HEK293 (cell line): Measurements from ENCODE around the gene MAGI2.

Source experiments
- CTCF ChIA-PET: fragments of 350-600 bp; formaldehyde crosslinking; extraction: SDS; loops from one replicate; lab custom pipeline; 2021; ENCODE audit warnings: antibody characterized with exemption; lab: Yijun Ruan, JAX
- POLR2A ChIA-PET: fragments of 300-600 bp; formaldehyde crosslinking; extraction: SDS; loops from one replicate; lab custom pipeline; 2020; ENCODE audit warnings: antibody characterized with exemption, inconsistent platforms; lab: Yijun Ruan, JAX
- H3K27ac ChIP-seq: fragments of 200-500 bp; sonication (Bioruptor generic); 2 replicates; pipeline ENCODE4 v1.5.1; 2014; ENCODE audit warnings: low read depth, low read length, control low read depth, inconsistent platforms; ENCODE audit errors: extremely low read depth
- H3K36me3 ChIP-seq, 2 experiments: fragments of 200-500 bp in 1 of 2; sonication (Bioruptor generic) in 1 of 2; 1 replicate in 1 of 2; 2 replicates in 1 of 2; pipeline ENCODE4 v1.5.1; 2014 to 2017; ENCODE audit warnings: inconsistent platforms in 2 of 2, low read length in 2 of 2; ENCODE audit not compliant: control insufficient read depth in 2 of 2, insufficient read depth in 1 of 2
- H3K4me1 ChIP-seq: fragments of 200-500 bp; sonication (Bioruptor generic); 2 replicates; pipeline ENCODE4 v1.5.1; 2014; ENCODE audit warnings: mild to moderate bottlenecking, low read length, inconsistent platforms; ENCODE audit not compliant: control insufficient read depth, insufficient read depth
- H3K4me3 ChIP-seq: 2 replicates; pipeline ENCODE4 v1.5.1; 2011; ENCODE audit warnings: low read depth, mild to moderate bottlenecking, control low read depth, low read length, moderate library complexity
- H3K9me3 ChIP-seq: fragments of 200-500 bp; sonication (Bioruptor generic); 2 replicates; pipeline ENCODE4 v1.5.1; 2014; ENCODE audit warnings: low read depth, low read length, inconsistent platforms; ENCODE audit not compliant: control insufficient read depth, insufficient read depth
- KLF9 ChIP-seq: fragments of 450-650 bp; formaldehyde crosslinking; IDR thresholded peaks from 2 replicates; pipeline ENCODE4 v1.5.1; 2016; ENCODE audit warnings: missing biosample characterization, missing genetic modification characterization, low read depth
- REST ChIP-seq: fragments of 450-650 bp; formaldehyde crosslinking; IDR thresholded peaks from 2 replicates; pipeline ENCODE4 v1.5.1; 2016; ENCODE audit warnings: missing biosample characterization, missing genetic modification characterization
- WT1 ChIP-seq: fragments of 450-650 bp; formaldehyde crosslinking; IDR thresholded peaks from 2 replicates; pipeline ENCODE4 v1.5.1; 2016; ENCODE audit warnings: missing biosample characterization, missing genetic modification characterization
- ZBTB49 ChIP-seq: fragments of 450-650 bp; formaldehyde crosslinking; IDR thresholded peaks from 2 replicates; pipeline ENCODE4 v1.5.1; 2016; ENCODE audit warnings: missing biosample characterization, missing genetic modification characterization, low read depth
- ZFHX2 ChIP-seq: fragments of 450-650 bp; formaldehyde crosslinking; conservative IDR thresholded peaks from 2 replicates; pipeline ENCODE4 v1.5.1; 2016; ENCODE audit warnings: missing biosample characterization, missing genetic modification characterization
- ZFP69B ChIP-seq: fragments of 450-650 bp; formaldehyde crosslinking; IDR thresholded peaks from 2 replicates; pipeline ENCODE4 v1.5.1; 2016; ENCODE audit warnings: missing biosample characterization, missing genetic modification characterization
- ZNF114 ChIP-seq: fragments of 450-650 bp; formaldehyde crosslinking; IDR thresholded peaks from 2 replicates; pipeline ENCODE4 v1.5.0; 2017; ENCODE audit warnings: missing biosample characterization, missing genetic modification characterization
- ZNF133 ChIP-seq: fragments of 450-650 bp; formaldehyde crosslinking; IDR thresholded peaks from 2 replicates; pipeline ENCODE4 v1.5.1; 2016; ENCODE audit warnings: missing biosample characterization, missing genetic modification characterization
- ZNF174 ChIP-seq: fragments of 450-650 bp; formaldehyde crosslinking; IDR thresholded peaks from 2 replicates; pipeline ENCODE4 v1.5.0; 2017; ENCODE audit warnings: missing biosample characterization, mild to moderate bottlenecking, missing genetic modification characterization
- ZNF175 ChIP-seq: fragments of 450-650 bp; formaldehyde crosslinking; IDR thresholded peaks from 2 replicates; pipeline ENCODE4 v1.5.1; 2016; ENCODE audit warnings: missing biosample characterization, missing genetic modification characterization
- ZNF335 ChIP-seq: fragments of 450-650 bp; formaldehyde crosslinking; conservative IDR thresholded peaks from 2 replicates; pipeline ENCODE4 v1.5.1; 2016; ENCODE audit warnings: missing biosample characterization, missing genetic modification characterization
- ZNF341 ChIP-seq: fragments of 450-650 bp; formaldehyde crosslinking; IDR thresholded peaks from 2 replicates; pipeline ENCODE4; 2016; ENCODE audit warnings: low read depth, missing biosample characterization, missing genetic modification characterization
- ZNF354C ChIP-seq: fragments of 450-650 bp; formaldehyde crosslinking; IDR thresholded peaks from 2 replicates; pipeline ENCODE4 v1.5.1; 2016; ENCODE audit warnings: missing biosample characterization, missing genetic modification characterization, low read depth, borderline replicate concordance
- ZNF362 ChIP-seq: fragments of 450-650 bp; formaldehyde crosslinking; IDR thresholded peaks from 2 replicates; pipeline ENCODE4 v1.5.1; 2016; ENCODE audit warnings: missing biosample characterization, missing genetic modification characterization
- ZNF37A ChIP-seq: fragments of 450-650 bp; IDR thresholded peaks from 2 replicates; pipeline ENCODE4 v1.5.1; 2018; ENCODE audit warnings: missing biosample characterization, missing genetic modification characterization
- ZNF391 ChIP-seq: fragments of 450-650 bp; formaldehyde crosslinking; IDR thresholded peaks from 2 replicates; pipeline ENCODE4 v1.5.1; 2016; ENCODE audit warnings: low read depth, missing biosample characterization, missing genetic modification characterization, borderline replicate concordance
- ZNF501 ChIP-seq: fragments of 450-650 bp; formaldehyde crosslinking; IDR thresholded peaks from 2 replicates; pipeline ENCODE4 v1.5.1; 2016; ENCODE audit warnings: missing biosample characterization, missing genetic modification characterization
- ZNF560 ChIP-seq: fragments of 450-650 bp; formaldehyde crosslinking; IDR thresholded peaks from 2 replicates; pipeline ENCODE4 v1.5.1; 2017; ENCODE audit warnings: missing biosample characterization, missing genetic modification characterization, borderline replicate concordance
- ZNF580 ChIP-seq: fragments of 450-650 bp; formaldehyde crosslinking; IDR thresholded peaks from 2 replicates; pipeline ENCODE4 v1.5.1; 2016; ENCODE audit warnings: missing biosample characterization, missing genetic modification characterization
- ZNF610 ChIP-seq: fragments of 450-650 bp; formaldehyde crosslinking; IDR thresholded peaks from 2 replicates; pipeline ENCODE4 v1.5.1; 2016; ENCODE audit warnings: missing biosample characterization, missing genetic modification characterization, borderline replicate concordance
- ZNF645 ChIP-seq: fragments of 450-650 bp; formaldehyde crosslinking; IDR thresholded peaks from 2 replicates; pipeline ENCODE4; 2016; ENCODE audit warnings: missing biosample characterization, missing genetic modification characterization
- ZNF654 ChIP-seq: fragments of 450-650 bp; formaldehyde crosslinking; IDR thresholded peaks from 2 replicates; pipeline ENCODE4 v1.5.1; 2016; ENCODE audit warnings: low read depth, missing biosample characterization, missing genetic modification characterization
- ZSCAN18 ChIP-seq: fragments of 450-650 bp; formaldehyde crosslinking; IDR thresholded peaks from 2 replicates; pipeline ENCODE4 v1.5.1; 2016; ENCODE audit warnings: missing biosample characterization, missing genetic modification characterization
- TF ChIP-seq, protein P1 (sequence below): fragments of 450-650 bp; formaldehyde crosslinking; IDR thresholded peaks from 2 replicates; pipeline ENCODE4 v1.5.1; 2016; ENCODE audit warnings: missing biosample characterization, missing genetic modification characterization

Gene MAGI2

GRCh38 chr7:78675511-78675910 lies 778.0 kb downstream of the MAGI2 start:
- no peak overlapping the region for H3K27ac ChIP-seq
- CTCF ChIA-PET = interaction anchor here (0.6 kb wide), 1 partner anchor 449 kb away, joined by 5 read pairs; no protein-coding TSS in a partner anchor
- no peaks in the 10 kb centered on the region for H3K9me3 ChIP-seq
- no peaks in the 10 kb centered on the region for H3K36me3 ChIP-seq
- POLR2A ChIA-PET = no interaction called here
- TF ChIP-seq ZNF335 (tag by site-specific recombination) (no peak), ZNF501 (tag by site-specific recombination) (no peak), ZBTB49 (tag by site-specific recombination) (no peak), ZFP69B (no peak), ZNF133 (tag by site-specific recombination) (no peak), WT1 (tag by site-specific recombination) (no peak), ZNF114 (no peak), REST (tag by site-specific recombination) (no peak), ZNF175 (tag by site-specific recombination) (no peak), KLF9 (no peak), ZNF560 (tag by site-specific recombination) (no peak), ZNF362 (tag by site-specific recombination) (no peak), ZFHX2 (tag by site-specific recombination) (no peak), ZNF37A (tag by site-specific recombination) (no peak), ZNF354C (tag by site-specific recombination) (no peak)
- TF ChIP-seq, all 188 proteins: peak for 0
- Histone ChIP-seq H3K4me1 (no peaks in the 10 kb centered on the region), H3K4me3 (no peak overlapping the region)

DNA sequence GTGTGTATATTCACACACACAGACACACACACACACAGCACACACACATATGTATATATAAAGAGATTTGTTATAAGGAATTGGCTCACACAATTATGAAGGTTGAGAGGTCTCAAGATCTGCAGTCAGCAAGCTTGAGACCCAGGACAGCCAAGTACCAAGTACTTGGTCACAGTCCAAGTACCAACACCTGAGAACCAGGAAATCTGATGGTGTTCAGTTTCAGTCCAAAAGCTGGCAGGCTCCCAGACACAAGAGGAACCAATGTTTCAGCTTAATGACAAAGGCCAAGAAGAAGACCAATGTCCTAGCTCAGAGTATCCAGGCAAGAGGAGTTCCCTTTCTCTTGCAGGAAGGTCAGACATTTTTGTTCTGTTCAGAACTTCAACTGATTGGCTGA lies 780.2 kb downstream of the MAGI2 start:
- no peaks in the 10 kb centered on the region for H3K36me3 ChIP-seq
- H3K9me3 ChIP-seq = no peaks in the 10 kb centered on the region
- ChIA-PET CTCF (no interaction called here), POLR2A (no interaction called here)
- no peaks in the 10 kb centered on the region for H3K4me1 ChIP-seq
- no peak overlapping the region for H3K4me3 ChIP-seq
- H3K27ac ChIP-seq = no peak overlapping the region
- TF ChIP-seq ZNF654 (tag by site-specific recombination) (no peak), ZNF645 (no peak), ZNF610 (tag by site-specific recombination) (no peak), ZNF174 (tag by site-specific recombination) (no peak), ZNF580 (no peak), ZSCAN18 (tag by site-specific recombination) (no peak), ZNF391 (tag by site-specific recombination) (no peak), ZNF341 (tag by site-specific recombination) (no peak), ZNF114 (no peak)
- TF ChIP-seq, protein P1, sequence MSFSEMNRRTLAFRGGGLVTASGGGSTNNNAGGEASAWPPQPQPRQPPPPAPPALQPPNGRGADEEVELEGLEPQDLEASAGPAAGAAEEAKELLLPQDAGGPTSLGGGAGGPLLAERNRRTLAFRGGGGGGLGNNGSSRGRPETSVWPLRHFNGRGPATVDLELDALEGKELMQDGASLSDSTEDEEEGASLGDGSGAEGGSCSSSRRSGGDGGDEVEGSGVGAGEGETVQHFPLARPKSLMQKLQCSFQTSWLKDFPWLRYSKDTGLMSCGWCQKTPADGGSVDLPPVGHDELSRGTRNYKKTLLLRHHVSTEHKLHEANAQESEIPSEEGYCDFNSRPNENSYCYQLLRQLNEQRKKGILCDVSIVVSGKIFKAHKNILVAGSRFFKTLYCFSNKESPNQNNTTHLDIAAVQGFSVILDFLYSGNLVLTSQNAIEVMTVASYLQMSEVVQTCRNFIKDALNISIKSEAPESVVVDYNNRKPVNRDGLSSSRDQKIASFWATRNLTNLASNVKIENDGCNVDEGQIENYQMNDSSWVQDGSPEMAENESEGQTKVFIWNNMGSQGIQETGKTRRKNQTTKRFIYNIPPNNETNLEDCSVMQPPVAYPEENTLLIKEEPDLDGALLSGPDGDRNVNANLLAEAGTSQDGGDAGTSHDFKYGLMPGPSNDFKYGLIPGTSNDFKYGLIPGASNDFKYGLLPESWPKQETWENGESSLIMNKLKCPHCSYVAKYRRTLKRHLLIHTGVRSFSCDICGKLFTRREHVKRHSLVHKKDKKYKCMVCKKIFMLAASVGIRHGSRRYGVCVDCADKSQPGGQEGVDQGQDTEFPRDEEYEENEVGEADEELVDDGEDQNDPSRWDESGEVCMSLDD (tag by site-specific recombination) = no peak
